H1 (cell line): ENCODE measurements around the gene CDK2. TPM values are rescaled to one million over a fixed set of nuclear protein-coding genes. Genes with fewer than 3 reads are reported as not detected.

Experiments
- CHD7 ChIP-seq: fragments of 300-600 bp; sonication (generic); IDR thresholded peaks from 2 replicates; pipeline ENCODE4 v1.7.1; 2012; ENCODE audit warnings: low read length, moderate library complexity, mild to moderate bottlenecking, inconsistent platforms; ENCODE audit not compliant: insufficient replicate concordance
- POLR2A ChIP-seq, 2 experiments: IDR thresholded peaks; 1 replicate in 1 of 2; 2 replicates in 1 of 2; pipeline ENCODE4 v1.6.1; 2011; ENCODE audit warnings: low read depth in 2 of 2, low read length in 2 of 2, mild to moderate bottlenecking in 2 of 2; ENCODE audit errors: control extremely low read depth in 1 of 2
- RFX5 ChIP-seq: IDR thresholded peaks from 2 replicates; pipeline ENCODE4 v1.6.1; 2011; ENCODE audit warnings: low read depth, low read length, improper control_type of control experiment, borderline replicate concordance
- SP2 ChIP-seq: IDR thresholded peaks from 2 replicates; pipeline ENCODE4 v1.6.1; 2012; ENCODE audit warnings: mild to moderate bottlenecking, low read length, inconsistent platforms
- polyA plus RNA-seq, 7 experiments: library from polyadenylated mRNA; depleted of rRNA in 3 of 7; stranded (reverse) in 5 of 7; unstranded in 2 of 7; fragments of >200 nt in 5 of 7; fragments of 200-250 nt in 2 of 7; gene quantifications; 1 replicate in 5 of 7; 2 replicates in 1 of 7; 4 replicates in 1 of 7; pipeline versions ENCODE4 v1.2.1 to v1.2.3, GENCODE V29; 2011 to 2013; ENCODE audit warnings: missing spikeins in 2 of 7, mixed read lengths in 2 of 7
- total RNA-seq: library from RNA; stranded (reverse); fragmentation: NEBNext Ultra II Directional; extraction: Animal tissue kit (Norgen Biotek cat#: 25700); gene quantifications from 2 replicates; pipeline ENCODE4 v1.2.1, GENCODE V29; 2021

Gene CDK2
- total and polyA plus RNA-seq, 2 of the 8 experiments (the other 6 are each of a cell fraction or from before 2014, with no cell fraction given), result 39.4 to 42.5 TPM

GRCh38 chr12:55935738-55936151 is 30.9 kb upstream of the CDK2 start (continued):
- TF ChIP-seq CHD7 (no peak), SP2 (no peak), POLR2A (IDR thresholded peaks at IDR 0.05; ENCODE audit: control extremely low read depth in 1 of 2, low read depth in 2 of 2, low read length in 2 of 2) (no peak), RFX5 (no peak)
